CD4-positive, alpha-beta T cell treated with Interleukin-4 for 4 hours (primary cell): ENCODE measurements around the gene IPCEF1.
"Not testable (repeated sequence)": the region's sequence is repeated elsewhere in the genome, so short reads cannot be mapped to it uniquely, and the experiment has no call there.

Source experiments
- DNase-seq: peaks from one replicate; pipeline ENCODE4 v3.0.0-alpha.2; 2020

IPCEF1 gene

DNA sequence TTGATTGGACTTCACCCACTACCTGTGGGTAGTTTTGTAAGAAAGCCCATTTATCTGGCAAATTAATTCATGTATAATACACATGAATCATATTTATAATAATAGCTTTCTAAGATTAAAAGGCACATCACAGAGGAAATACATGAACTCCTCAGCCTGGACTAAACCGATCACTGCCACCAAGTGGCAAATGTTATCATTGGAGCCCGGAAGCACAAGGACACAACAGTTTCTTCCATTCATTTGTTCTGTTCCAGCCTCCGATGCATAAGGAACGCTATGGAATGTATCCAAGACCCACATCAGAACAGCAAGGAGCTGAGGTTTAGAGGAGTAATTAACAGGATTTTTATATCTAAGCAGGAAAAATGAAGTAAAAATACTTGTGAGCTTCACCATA is 13.9 kb upstream of the IPCEF1 start:
- peak; percentile 29 for DNase-seq

DNA sequence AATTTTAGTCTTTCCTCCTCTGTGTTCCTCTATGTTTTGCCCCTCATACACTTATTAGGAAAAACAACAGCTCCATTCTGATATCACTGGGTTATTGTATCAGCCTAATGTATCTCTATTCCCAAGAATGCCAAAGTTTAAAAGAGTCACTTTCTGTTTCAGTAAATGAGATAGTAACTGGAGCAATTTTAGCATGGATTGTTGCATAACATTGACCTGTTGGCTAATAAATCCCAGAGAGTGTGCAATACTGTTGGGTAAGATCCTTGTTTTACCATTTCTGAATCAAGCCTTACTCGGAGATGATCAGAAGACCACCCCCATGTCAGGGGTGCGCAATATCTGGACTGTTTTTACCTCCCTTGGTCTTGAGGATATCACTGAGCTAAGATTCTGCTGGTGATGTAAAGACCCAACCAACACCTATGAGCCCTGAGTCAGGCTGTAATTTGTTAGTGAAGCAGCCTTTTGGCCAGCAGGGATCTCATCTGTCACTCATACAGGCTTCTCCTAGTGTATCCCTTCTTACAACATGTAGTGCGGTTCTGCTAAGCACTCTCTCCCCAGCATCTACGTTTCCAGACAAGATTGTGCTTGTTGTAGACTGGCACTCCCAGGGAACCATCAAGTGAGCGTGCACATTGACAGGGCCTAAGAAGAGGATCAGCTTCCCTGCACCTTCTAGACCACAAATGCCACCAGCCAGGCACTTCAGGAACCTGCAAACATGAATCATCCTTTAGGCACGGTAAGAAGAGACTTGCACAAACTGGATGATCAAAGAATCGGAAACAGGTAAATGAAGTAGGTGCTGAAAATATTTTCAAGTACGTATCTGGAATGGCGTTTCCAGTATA is 11.5 kb upstream of the IPCEF1 start:
- DNase-seq: no peak

DNA sequence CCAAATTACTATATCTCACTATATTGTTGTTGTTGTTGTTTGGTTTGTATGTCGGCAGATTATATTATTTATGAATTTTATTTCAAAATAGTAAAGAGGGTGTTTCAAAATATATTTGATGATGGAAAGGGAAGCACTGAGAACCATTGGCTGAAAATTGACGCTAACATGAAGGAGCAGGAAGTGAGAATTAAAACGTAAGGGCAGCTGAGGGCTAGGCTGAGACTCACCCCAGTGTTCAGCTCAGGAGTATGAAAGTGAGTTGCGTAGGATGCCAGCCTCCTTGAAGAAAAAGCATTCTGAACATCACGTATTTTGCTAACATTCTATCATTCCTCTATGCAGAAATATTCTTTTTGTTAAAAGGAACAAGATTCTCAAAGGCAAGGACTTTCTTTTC is 10.7 kb upstream of the IPCEF1 start:
- DNase-seq: no peak

DNA sequence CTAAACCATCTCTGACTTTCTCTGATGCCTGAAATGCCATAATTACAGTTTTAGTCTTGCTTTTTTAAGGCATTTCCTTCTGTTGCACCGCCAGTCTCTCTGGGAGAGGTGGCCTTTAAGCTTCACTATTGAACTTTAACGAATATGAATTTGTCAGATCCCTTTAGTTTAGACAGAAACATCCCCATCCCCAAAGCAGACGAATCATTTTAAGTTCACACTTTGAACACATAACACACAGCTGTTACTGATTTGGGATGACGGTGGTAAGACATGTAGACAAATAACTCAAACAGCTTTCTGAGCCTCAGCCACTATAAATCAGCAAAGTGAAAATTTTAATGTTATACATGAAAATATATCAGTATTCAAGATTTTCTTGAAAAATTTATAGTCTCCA is 7.2 kb upstream of the IPCEF1 start:
- DNase-seq: no peak

DNA sequence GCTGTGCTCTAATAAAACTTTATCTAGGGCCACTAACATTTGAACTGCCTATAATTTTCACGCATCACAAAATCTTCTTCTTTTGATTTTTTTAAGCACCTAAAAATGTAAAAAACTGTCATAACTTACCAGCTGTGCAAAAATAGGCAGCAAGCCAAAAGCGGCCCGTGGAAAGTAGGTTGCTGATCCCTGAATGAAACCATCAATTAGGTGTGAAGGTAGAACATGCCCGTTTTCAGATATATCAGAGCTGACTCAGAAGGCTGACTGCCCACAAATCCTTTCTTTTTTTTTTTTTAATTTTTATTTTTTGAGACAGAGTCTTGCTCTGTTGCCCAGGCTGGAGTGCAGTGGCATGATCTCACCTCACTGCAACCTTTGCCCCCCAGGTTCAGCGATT is 4.9 kb upstream of the IPCEF1 start:
- DNase-seq: no peak

DNA sequence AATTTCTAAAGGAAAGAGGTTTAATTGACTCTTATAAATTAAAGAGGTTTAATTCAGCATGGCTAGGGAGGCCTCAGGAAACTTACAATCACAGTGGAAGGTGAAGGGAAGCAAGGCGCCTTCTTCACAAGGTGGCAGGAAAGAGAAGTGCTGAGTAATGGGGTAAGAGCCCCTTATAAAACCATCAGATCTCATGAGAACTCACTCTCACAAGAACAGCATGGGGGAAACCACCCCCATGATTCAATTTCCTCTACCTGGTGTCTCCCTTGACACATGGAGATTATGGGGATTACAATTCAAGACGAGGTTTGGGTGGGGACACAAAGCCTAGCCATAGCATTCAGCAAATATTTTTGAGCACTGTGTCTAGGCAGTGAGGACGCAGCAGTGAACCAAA is 3.9 kb upstream of the IPCEF1 start:
- DNase-seq: no peak

DNA sequence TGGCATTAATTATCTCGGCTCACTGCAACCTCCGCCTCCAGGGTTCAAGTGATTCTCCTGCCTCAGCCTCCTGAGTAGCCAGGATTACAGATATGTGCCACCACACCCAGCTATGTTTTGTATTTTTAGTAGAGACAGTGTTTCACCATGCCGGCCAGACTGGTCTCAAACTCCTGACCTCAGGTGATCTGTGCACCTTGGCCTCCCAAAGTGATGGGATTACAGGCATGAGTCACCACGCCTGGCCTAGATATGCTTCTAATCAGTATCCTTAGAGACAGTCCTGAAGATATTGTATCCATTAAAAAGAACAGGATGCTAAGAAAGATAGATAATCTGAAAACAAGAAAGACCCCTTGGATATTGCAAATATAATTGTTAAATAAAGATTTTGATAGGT is 3.1 kb upstream of the IPCEF1 start:
- no peak for DNase-seq

DNA sequence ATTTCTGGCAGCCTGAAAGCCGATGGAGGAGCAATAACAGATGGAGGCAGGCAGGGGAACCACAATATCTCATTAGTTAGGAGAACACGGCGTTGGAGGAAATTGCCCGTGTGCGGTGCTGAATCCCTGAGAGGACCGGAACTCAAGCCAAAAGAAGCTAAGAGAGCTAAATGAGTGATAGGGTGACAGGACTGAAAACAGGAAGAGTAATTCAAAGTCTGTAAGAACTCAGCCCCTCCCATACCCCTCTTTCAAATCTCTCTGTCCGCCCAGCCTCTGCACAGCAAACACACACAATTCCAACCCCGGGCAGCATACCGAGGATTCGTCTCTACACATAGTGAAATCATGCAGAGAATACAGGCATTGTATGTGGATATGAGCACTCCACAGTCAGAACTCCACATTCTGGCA is 2.6 kb upstream of the IPCEF1 start:
- DNase-seq: no peak

DNA sequence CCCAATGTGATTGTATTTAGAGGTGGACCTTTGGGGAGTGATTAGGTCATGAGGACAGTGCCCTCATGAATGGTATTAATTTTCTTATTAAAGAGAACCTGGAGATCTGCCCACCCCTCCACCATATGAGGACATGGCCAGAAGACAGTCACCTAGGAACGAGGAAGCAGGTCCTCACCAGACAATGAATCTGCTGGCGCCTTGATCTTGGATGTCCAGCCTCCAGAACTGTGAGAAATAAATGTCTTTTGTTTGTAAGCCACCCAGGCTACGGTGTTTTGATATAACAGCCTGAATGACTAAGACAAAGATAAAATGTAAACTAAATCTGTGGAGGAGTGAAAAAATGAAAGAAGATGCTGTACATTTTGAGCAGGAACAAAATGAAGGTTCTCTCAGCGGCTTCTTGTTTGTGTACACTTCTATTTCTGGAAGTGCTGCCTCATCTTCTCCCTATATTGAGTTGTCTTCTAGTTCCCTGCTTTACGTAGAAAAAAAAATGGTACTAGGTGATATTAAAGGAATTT is 1.5 kb upstream of the IPCEF1 start:
- DNase-seq: no peak

DNA sequence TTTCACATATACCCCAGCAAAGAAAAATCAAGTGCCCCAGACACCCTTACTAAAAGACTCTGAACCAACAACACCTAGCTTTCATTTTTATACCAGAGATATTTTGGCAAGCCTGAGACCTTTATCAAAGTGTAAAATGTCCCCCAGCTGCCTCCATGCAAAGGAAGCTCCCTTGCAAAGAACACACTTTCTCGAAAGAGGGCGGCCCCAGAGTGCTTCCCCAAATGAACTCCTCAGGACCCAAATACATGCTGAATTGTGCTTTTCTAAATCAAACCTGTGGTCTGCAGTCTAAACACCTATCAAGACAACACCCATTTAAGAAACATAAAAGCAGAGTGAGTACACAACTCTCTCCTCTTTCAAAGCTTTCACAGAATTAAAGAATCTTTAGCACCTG is 490 bp downstream of the IPCEF1 start:
- DNase-seq: no peak

DNA sequence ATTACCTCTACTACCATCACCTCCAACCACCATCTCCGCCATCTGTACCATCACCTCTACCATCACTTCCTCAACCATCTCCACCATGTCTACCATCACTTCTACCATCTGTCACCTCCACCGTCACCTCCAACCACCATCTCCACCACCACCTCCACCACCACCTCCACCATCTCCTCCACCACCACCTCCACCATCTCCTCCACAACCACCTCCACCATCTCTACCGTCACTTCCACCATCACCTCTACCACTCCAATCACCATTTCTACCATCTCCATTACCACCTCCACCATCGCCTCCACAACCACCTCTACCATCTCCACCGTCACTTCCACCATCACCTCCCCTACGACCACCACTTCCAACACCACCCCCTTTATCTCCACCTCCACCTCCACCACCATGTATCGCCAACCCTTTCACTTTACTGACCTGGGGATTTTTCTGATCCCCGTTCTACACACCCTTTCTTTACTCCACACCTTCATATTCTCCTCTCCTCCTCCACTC is 2.3 kb downstream of the IPCEF1 start:
- no peak for DNase-seq

DNA sequence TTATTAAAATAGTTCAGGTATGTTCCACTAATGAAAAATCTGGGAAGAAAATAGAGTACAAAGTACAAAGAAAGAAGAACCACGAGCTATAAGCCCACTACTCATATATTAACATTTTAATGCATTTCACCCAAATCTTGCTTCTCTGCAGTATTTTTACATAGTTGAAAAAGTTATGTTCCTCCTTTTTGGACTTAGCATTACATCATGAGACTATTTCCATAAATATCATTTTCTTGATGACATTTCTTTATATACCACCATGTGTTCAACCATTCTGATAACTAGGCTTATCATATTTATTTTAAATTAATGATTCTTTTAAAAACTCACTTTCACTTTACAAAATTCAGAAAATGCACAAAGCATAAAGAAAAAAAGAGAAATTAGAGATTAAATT is 3.0 kb downstream of the IPCEF1 start:
- DNase-seq: no peak

DNA sequence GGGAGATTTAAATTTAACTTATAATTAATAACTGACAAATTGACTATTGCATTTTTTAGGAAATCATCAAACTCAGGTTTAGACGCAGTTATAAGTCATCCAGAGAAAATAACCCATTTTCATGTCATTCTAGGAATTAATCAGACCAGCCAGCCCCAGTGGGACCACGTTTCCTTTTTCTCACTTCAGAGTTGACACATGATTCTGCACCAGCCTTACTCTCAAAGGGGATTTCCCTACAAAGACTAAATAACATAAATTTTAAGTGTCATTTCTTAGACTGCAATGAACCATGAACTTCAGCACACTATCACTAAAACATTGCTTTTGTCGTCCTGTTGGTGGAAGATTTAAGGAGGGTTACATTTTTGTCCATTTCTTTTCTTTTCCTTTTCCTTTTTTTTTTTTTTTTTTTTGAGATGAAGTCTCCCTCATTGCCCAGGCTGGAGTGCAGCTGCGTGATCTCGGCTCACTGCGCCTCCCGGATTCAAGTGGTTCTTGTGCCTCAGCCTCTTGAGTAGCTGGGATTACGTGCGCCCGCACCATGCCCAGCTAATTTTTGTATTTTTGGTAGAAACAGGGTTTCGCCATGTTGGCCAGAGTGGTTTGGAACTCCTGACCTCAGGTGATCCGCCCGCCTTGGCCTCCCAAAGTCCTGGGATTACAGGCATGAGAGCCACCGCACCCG is 3.6 kb downstream of the IPCEF1 start:
- DNase-seq: peak; percentile 9

DNA sequence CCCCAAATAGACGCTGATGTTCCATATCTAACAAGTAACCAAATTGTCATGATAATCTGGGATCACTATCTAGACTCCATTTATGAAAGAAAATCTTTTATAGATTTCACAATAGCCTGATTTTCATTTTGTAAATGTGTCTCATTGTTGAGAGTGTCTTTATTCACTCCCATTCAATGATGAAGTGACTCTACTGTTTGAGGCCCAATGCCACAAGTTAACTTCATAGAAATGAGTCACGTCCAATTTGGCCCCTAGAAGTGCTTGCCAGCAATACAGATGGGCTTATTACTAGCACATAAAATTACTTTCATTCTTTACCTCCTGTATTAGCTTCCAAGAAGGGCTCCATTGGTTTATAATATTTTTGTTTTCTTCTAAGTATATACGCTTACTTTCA is 6.3 kb downstream of the IPCEF1 start:
- no peak for DNase-seq

DNA sequence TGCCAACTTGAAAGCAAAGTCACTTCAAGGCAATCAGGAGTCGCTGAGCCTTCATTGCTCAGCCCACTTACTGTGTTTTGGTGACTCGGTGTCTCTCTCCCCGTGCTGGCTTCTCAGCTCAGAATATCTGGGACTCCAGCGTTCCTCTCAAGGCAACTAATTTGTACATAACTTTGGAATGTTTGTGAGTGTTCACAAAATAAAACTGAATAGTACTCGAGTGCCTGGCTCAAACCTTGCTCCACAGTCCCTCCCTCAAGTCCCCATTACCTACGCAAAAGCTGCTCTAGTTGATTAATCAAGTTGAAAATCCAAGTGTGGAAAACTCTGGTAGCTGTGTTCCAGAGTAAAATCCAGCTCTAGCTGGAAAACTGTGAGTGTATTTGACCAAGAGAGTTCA is 8.6 kb downstream of the IPCEF1 start:
- DNase-seq: no peak

DNA sequence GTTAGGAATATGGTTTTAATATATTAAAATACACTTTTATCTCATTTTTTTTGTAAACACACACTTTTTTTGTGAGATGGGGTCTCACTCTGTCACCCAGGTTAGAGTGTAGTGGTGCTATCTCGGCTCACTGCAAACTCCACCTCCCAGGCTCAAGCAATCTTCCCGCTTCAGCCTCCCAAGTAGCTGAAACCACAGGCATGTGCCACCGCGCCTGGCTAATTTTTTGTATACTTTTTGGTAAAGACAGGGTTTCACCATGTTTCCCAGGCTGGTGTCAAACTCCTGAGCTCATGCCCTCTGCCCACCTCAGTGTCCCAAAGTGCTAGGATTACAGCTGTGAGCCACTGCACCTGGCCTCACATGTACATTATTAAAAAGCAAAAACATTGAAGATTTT is 10.8 kb downstream of the IPCEF1 start:
- DNase-seq: no peak

DNA sequence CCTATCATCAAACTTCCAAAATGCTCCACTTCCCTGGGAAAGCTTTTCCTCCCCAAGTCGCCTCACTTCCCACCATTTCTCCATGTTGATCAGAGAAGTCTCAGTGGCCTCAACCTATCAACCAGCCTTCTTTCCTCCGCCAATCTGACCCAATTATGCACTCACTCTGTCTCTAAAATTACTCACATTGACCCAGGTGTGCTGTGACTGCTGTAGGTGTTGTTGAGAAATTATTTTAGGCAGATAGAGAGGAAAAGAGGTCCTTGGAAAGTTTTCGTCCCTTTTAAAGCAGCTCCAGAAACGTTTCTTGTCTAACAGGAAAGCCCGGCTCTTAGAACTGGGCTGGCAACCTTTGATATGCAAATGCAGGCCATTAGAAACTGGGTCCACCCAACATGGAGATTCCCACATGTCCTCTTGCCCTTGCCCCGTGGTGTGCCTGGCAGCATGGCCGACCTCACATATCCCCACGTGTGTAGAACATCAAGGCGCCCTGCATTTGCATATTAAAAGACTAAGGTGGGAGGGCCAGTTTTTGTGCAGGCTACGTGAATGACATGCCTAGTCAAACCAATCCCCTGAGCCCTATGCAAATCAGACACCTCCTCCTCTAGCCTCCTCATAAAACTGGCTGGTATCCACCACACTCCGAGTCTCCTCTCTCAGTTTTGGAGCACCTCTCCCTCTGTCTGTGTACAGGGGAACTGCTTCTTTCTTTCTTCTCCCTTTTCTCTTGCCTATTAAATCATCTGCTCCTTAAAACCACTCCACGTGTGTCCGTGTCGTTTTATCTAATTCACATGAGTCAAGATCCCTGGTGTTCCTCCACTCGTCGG is 12.9 kb downstream of the IPCEF1 start:
- DNase-seq: no peak

DNA sequence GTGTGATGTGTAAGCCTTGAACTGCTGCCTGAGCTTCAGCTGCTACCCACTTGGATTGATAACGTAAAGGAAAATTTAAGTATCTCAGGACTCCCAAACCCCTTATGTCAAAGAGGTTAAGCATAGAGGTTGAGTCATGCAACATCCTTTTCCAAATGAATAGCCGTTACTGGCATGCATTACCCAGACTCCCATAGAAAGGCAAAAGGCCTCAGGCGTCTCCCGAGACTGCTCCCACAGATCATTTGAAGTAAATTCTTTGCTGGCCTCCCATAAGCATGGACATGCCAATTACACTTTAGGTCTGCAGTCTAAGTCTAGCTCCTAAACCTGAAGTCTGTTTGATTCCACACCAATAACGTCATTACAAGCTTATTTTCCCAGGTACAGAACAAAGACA is 14.7 kb downstream of the IPCEF1 start:
- no peak for DNase-seq

DNA sequence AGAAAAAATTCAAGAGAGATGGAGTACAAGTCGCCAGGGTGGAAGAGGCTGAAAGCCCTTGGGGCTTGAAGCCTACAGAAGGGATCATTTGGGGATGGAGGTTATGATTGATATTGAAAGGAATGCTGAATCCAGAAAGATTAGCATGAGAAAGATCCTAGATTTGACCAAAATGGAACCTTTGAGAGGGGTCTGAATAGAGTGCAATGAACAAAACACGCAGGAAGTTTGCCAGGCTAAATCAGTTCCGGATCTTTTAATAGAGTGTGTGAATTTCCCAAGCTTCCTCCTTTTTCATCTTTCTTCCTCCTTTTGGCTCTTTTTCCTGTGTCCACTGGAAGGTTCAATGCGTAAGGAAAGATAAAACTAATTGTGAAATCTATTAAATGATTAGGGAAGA is 15.3 kb downstream of the IPCEF1 start:
- DNase-seq: no peak

DNA sequence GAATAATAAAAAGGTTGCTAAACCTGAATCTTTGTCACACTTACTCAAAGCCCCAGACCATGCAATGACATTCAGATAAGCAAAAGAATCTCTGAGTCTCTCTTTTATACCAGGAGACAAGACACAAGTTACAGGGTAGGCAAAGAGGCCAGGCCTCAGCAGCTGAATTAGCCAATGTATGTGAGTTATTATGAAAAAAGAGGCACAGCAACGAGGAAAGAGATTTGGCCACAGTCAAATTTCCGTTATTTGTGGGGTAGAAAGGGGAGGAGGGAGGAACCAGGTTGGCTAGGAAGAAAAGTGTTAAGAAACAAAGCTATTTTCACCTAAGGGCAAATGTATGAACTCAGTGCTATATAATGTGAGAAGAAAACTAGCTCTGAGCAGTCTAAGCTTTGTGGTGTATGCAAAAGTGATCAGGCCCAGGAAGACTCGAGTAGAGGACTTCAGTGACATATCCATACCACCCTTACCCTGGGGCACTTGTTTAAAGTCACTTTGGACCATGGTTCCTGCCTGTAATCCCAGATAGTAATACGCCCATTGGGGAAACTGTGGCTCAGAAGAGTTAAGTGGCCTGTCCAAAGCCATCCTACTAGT is 19.1 kb downstream of the IPCEF1 start:
- no peak for DNase-seq

DNA sequence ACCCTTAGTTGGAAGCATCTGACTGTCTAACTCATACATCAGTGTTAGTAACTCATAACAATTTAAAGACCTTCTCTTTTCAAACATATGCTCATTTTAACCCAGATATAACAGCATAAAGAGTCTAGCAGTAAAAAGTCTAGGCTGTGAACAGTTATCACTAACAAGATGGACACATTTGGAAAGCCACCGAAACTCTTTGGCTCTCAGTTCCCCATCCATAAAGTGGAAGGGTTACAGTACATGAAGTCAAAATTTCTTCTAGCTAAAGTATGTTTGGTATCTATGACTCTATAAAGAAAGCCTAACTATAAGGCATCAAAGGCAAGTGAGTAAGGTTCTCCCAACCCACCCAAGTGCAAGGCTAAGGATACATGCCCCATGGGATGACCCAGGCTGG is 22.5 kb downstream of the IPCEF1 start:
- DNase-seq: not testable (repeated sequence)

DNA sequence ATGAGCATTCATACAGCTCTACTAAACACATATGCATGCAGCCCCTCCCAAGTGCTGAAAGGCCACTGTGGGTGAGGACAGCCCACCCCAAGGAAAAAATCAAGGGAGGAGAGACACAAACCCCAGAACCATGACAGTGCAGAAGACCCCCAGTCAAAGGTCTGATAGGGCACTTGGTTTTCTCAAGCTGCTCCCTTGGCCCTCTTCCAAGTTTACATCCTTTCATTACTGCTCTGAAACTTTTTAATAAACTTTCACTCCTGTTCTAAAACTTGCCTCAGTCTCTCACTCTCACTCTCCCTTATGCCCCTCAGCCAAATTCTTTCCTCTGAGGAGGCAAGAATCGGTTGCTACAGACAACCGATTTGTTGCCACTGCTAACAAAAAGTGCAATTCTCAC is 24.9 kb downstream of the IPCEF1 start:
- no peak for DNase-seq
